GM03348 (cell line): Measurements from ENCODE around the gene POLD2.

Experiments
- DNase-seq: peaks from one replicate; pipeline ENCODE4 v3.0.0; 2012; ENCODE audit warnings: low spot score

The POLD2 gene

DNA sequence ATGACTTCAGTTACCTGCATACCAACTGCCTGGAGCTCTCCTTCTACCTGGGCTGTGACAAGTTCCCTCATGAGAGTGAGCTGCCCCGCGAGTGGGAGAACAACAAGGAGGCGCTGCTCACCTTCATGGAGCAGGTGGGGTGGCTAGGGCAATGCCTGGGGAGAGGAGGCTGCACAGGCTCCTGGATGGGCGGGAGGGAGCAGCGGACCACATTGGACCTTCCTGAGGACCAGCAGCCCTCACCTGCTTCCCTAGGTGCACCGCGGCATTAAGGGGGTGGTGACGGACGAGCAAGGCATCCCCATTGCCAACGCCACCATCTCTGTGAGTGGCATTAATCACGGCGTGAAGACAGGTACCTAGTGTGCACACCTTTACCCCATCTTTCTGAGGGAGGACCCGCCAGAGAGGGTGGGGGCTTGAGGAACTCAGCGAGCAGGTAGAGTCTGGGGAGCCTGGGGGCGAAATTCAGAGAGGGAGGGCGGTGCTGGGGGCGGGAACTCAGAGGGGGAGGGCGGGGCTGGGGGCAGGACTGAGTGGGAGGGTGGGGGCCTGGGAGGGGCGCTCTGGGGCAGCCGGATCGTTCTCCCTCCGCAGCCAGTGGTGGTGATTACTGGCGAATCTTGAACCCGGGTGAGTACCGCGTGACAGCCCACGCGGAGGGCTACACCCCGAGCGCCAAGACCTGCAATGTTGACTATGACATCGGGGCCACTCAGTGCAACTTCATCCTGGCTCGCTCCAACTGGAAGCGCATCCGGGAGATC, 10.2 kb downstream of the POLD2 start:
- DNase-seq = no peak

DNA sequence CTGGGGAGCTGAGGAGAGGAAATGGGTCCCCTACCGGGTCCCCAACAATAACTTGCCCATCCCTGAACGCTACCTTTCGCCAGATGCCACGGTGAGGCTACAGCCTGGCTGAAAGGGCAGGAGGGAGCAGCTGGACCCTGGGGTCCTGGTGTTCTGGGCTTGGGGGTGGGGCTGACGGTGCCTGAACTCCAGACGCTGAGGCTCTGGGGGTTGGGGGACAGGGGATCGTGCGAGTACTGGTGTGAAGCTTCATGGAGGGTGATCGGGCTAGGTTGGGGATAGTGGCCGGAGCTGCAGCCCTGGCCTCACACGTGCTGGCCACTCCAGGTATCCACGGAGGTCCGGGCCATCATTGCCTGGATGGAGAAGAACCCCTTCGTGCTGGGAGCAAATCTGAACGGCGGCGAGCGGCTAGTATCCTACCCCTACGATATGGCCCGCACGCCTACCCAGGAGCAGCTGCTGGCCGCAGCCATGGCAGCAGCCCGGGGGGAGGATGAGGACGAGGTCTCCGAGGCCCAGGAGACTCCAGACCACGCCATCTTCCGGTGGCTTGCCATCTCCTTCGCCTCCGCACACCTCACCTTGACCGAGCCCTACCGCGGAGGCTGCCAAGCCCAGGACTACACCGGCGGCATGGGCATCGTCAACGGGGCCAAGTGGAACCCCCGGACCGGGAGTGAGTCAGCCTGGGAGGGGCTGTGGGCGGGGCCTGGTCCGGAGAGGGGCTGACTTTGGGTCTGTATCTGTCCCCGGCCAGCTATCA, 10.9 kb downstream of the POLD2 start:
- DNase-seq = no peak

DNA sequence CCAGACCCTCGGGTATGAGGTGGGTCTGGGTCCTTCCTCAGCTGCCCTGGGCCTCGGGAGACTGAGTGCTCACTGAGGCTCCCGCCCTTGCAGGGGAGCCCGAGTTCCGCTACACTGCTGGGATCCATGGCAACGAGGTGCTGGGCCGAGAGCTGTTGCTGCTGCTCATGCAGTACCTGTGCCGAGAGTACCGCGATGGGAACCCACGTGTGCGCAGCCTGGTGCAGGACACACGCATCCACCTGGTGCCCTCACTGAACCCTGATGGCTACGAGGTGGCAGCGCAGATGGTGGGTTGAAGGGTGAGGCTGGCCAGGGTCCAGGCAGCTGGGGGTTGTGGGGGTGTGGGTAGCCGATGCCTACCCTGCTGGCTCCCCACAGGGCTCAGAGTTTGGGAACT, 11.6 kb downstream of the POLD2 start:
- DNase-seq = no peak

DNA sequence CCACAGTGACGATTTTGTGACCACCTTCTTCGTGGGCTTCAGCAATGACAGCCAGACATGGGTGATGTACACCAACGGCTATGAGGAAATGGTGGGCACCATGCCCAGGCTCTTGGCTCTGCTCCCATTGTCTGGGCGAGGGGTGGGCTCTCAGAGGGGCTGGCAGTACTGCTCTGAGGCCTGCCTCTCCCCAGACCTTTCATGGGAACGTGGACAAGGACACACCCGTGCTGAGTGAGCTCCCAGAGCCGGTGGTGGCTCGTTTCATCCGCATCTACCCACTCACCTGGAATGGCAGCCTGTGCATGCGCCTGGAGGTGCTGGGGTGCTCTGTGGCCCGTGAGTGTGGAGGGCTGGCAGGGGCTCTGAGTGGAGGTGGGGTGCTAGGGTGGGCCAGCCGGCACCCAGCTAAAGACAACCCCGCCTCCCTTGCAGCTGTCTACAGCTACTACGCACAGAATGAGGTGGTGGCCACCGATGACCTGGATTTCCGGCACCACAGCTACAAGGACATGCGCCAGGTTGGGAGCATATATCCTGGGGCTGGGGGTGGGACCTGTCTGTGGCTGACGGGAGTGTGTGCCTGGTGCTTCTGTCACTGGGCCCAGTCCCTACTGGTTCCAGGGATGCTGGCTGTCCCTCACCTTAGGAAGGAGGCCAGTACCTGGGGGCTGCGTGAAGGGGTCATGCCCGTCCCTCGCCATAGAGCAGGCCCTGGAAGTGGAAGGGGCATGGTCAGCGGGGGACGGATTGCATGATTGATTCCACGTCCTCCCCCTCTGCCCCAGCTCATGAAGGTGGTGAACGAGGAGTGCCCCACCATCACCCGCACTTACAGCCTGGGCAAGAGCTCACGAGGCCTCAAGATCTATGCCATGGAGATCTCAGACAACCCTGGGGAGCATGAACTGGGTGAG, 12.4 kb downstream of the POLD2 start:
- DNase-seq = no peak

DNA sequence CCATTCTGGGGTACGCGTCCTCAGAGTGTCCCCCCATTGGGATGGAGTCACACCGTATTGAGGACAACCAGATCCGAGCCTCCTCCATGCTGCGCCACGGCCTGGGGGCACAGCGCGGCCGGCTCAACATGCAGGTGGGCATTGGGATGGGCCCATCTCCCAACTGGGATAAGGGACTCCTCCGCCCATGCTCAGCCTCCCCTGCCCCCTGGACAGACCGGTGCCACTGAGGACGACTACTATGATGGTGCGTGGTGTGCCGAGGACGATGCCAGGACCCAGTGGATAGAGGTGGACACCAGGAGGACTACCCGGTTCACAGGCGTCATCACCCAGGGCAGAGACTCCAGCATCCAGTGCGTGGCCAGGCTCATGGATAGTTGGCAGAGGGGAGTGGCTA, 13.4 kb downstream of the POLD2 start:
- no peak for DNase-seq

DNA sequence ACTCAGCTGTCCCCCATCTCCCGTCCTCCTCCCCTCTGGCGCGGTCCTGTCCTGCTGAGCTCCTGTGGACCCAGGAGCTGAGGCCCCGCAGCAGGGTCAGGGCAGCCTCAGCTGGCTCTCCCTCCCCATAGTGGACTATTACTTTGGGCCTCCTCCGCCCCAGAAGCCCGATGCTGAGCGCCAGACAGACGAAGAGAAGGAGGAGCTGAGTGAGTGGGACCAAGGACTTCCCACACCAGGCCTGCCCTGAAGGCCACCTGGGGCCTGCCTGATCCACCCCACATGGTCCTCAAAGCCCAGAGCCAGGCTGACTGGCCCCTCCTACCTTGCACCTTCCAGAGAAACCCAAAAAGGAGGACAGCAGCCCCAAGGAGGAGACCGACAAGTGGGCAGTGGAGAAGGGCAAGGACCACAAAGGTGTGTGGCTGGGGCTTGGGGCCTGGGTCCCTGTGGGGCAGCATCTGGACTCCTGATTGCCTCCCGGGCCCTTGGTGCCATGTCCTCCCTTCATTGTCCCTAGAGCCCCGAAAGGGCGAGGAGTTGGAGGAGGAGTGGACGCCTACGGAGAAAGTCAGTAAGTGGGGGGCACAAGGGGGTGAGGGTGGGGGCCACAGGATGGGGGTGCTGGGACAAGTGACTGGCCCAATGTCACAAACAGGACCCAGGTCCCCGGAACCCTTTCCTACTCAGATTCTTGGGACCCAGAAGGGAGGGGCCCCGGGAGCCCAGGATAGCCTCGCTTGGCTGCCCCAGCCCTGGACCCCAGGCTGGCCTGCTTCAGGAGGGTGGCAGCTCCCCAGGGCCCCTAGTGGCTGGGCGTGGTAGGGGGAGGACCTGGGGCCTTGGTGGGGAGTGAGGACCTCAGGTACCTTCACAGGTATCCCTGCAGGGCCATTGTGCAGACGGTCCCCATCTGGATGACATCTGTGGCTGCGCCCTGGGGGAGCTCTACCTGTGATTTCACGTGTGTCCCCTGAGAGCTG, 14.3 kb downstream of the POLD2 start:
- DNase-seq = no peak

DNA sequence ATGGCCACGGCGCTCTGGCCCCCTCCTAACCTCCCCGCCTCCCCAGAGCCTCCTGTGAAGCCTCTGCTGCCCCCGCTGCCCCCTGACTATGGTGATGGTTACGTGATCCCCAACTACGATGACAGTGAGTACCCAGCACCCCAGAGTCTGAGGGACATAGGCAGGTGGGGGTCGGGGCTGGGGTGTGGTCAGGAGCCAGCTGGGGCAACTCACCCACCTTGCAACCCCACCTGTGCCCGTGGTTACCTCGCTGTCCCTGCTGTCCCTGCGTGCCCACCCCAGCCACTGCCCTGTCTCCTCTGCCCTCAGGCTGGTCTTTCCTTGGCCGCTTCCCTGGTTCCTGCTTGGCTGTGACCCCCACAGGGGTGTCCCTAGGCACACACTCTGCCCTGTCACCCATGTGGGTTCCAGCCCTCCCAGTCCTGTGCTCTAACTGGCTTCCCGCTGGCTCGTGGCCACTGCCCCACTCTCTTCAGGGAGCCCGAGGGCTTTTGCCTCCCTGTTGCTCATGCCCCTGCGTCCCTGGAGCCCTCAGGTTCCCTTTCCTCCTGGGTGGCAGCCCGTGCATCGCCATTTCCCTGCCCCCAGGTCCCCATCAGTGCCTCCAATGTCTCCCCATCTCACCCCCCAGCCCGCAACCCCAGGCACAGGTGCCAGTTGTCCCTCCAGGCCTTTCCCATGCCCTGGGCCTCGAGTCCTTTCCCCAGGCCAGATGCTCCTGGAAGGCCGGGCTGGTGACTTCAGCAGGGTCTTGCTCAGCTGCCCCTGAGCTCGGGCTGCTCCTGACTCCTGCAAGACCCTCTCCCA, 15.2 kb downstream of the POLD2 start:
- DNase-seq = no peak

DNA sequence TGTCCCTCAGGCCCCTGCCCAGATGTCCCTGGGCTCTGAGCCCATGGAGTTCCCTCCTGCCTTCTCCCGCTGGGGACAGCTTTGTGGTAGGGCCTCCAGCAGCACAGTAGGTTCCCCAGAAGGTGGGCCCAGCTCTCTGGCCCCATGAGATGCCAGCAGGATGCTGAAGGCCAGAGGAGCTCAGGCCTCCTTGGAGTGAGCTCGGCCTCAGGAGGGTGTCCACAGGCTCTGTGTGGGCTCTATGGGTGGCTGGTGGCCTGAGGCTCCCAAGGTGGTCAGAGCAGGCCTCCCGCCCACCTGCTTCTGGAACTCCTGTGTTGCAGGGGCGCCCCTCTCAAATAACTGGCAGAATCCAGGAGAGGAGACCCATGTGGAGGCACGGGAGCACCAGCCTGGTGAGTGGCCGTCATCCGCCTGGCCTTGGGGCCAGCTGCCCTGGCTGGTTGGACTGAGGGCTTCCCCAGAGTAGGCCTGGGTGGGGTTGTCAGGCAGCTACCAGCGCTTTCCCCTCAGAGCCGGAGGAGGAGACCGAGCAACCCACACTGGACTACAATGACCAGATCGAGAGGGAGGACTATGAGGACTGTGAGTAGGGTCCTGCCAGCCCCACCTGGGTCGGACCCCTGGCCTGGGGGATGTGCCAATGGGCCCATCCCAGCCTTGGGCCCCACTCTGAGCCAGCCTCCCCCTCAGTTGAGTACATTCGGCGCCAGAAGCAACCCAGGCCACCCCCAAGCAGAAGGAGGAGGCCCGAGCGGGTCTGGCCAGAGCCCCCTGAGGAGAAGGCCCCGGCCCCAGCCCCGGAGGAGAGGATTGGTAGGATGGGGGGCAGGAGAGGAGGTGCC, 16.0 kb downstream of the POLD2 start:
- no peak for DNase-seq

DNA sequence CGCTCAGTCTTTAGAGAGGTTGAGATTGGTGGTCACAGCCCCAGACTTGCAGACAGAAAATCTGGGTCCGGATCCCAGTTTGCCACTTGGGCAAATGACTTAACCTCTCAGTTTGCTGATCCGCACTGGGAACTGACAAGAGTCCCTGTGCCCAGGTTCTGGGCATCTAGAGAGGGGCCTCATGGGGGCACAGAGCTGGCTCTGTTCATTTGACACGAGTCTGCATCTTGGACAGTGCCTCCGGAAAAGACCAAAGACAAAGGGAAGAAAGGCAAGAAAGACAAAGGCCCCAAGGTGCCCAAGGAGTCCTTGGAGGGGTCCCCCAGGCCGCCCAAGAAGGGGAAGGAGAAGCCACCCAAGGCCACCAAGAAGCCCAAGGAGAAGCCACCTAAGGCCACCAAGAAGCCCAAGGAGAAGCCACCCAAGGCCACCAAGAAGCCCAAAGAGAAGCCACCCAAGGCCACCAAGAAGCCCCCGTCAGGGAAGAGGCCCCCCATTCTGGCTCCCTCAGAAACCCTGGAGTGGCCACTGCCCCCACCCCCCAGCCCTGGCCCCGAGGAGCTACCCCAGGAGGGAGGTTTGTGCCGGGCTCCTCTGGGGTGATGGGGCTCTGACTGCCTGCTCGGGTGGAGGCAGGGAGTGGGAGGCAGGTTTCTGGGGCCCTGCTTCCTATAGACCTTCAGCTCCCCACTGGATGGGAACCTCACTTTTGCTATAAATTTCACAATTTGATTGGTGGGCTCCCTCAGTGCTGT, 16.9 kb downstream of the POLD2 start:
- no peak for DNase-seq

DNA sequence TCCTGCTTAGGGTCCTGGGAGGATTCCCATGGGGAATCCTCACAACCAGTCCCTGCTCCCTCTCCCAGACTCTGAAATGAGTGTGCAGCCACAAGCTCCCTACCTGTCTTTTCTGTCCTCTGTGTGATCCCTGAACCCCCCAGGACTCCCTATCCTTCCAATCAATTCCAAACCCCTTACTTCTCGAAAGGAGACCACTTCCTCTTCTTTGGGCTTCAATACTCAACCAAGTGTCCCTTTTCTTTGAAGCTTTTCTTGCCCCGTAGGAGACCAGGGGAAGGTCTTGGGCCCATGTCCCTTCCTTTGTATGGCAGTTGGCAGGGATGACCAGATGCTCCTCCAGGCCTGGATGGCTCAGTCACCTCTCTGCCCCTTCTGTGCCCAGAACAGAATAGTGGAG, 17.5 kb downstream of the POLD2 start:
- DNase-seq = no peak

DNA sequence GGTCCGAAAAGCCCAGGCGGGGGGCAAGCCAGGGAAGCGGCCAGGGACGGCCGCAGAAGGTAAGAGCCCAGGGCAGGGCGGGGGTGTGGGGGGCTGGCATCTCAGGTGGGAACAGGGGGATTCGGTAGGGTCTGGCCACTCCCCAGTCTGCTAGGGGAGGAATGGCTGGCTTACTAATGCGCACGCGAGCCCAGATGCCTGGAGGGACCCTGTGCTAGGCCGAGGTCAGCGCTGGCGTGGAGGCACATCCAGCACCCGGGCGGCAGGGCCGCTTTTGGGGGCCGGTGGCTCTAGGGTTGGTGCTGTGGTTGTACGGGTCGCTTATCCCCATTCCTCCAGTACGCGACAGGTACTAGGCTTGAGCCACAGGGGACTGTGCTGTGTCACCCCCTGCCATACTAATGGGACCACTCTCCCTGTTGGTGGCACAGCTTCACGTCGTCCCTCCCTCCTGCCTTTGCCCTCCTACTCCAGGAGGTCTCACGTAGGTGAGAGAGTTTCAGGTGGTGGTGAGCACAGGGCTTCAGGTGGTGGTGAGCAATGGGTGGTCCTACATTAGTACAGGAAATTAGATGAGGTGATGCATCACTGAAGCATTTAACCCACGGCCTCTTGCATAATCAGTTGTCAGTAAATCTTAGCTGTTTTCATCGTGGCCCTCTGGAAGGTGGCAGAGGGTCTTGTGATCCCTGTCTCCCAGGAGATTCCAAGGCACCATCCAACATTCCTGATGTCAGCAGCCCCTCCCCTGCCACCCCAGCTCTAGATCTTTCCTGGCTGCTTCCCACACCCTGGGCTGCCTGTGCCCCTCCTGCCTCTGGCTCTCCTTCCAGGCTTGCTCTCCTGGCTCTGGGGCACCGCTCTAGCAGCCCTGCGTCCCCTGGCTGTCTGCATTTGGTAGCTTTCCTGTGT, 18.2 kb downstream of the POLD2 start:
- peak; percentile 77 for DNase-seq

DNA sequence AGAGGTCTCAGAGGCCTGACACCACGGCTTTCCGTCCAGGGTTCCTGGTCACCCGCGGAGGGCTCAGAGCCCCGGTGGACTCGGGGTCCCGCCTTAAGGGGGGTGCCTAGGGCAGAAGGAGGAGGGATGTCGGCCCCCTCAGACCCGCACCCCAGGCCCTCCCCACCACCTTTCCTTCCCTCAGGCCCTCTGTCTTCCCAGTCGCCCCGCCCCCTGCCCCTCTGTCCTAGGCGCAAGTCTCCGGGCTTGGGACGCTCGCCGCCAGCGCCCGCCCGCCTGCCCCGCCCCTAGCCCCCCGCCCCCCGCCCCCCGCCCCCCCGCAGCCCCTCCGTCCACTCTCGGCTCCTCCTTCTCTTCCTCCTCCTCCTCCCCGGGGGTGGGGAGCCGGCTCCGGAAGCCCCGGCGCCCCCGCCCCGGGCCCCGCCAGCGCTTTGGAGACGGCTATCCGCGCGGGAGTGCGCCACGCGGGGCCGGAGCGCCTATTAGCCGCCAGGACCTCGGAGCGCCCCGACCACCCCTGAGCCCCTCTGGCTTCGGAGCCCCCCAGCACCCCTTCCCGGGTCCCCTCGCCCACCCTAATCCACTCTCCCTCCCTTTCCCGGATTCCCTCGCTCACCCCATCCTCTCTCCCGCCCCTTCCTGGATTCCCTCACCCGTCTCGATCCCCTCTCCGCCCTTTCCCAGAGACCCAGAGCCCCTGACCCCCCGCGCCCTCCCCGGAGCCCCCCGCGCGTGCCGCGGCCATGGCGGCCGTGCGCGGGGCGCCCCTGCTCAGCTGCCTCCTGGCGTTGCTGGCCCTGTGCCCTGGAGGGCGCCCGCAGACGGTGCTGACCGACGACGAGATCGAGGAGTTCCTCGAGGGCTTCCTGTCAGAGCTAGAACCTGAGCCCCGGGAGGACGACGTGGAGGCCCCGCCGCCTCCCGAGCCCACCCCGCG, 19.2 kb downstream of the POLD2 start, which contains the start of gene AEBP1:
Gene AEBP1 (plus strand): TSS at position 423 of the 937 bp plus-strand sequence. CDS start 321 bp downstream, at position 744.
- DNase-seq = peak; percentile 75

DNA sequence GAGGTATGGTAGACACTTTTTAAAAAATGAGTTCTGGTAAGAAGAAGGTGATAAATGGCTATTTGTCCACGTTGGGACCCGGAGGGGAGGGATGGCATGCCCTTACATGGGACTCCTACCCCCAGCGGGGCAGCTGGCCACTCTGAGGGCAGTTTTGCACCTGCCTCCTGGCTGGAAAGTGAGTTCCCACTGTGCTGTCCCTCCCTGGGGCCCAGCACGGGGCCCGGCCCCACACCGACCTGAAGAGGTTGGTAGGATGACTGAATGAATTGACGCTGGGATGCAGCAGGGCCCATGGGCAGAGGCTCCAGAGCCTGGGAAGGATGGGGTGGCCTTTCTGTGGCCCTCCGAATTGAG, 19.8 kb downstream of the POLD2 start:
- no peak for DNase-seq

DNA sequence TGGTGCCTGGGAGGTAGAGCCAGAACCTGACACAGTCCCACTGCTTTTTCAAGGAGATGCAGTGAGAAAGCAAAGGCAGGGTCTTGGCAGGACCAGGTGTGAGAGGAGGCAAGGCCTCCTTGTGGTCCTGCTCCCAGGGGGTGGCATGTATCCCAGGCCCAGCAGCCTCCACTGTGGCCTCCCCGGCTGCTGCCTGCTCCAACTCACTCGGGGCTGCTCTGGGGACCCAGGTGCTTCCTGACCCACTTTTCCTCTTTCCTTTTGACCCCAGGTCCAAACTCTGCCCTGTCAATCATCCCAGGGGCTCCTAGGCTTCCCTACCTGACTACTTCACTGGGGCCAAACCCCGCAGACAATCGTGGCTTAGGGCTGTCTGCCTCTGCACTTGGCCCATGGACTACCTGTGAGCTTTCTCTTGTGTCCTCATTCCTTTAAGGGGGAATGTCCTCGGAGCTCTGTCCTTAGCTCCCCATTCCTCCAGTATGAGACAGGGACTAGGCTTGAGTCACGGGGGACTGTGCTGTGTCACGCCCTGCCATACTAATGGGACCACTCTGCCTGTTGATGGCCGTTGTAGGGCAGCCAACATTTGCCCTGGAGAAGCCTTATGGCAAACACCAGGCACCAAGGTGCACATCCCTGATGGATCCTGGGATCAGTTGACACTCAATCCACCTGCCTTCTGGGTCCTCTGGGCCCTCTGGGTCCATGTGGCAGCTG, 20.3 kb downstream of the POLD2 start:
- no peak for DNase-seq

DNA sequence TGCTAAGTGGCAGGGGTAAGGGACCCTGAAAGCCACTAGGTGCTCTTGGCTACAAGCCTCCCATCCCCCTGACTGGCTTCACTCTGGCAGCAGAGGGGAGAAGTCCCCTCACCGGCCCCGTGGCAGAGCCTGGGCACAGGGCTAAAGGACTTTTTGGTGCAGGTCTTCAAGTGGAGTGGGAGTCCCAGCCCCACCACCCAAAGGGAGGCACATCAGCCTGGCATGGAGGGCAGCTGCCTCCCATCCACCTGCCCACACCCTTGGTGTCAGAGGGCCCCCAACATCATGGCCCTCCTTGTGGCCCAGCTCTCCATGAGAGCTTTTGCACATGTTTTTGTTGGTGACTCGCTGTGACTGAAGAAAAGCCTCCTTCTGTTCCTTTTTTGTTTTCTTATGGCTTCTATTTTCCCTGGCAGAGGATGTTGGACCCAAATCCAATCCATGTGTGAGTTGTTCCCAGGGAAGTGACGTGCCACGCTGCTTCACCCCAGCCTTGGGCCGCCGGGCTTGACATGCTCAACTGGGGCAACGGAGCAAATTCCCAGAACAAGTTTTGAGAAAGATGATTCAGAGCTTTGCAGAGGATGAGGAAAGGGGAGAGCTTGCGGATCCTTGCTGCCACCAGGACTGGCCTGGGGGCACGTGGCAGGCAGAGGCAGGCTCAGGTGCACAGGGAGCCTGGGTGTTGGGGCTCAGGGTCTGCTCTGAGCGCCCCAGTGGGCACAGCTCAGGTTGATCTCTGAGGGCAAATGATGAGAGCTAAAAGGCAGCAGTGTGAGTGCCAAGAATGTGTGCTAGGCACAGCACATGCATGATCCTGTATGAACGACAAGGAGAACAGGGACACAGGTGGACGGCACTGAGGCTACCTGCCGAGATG, 21.1 kb downstream of the POLD2 start:
- DNase-seq = peak; percentile 82
